H9 (cell line): Measurements from ENCODE around the gene SEMA3F. TPM values are rescaled to one million over a fixed set of nuclear protein-coding genes. Genes with fewer than 3 reads are reported as not detected.

ENCODE experiments used
- DNase-seq: peaks from one replicate; pipeline ENCODE4 v3.0.0-alpha.2; 2017
- H2AFZ ChIP-seq: one replicate; pipeline ENCODE4 v1.6.1; 2013; ENCODE audit warnings: mild to moderate bottlenecking, low read length, control low read depth, moderate library complexity
- H2AK5ac ChIP-seq: 2 replicates; pipeline ENCODE4 v1.6.1; 2013; ENCODE audit warnings: low read length, control low read depth, mixed read lengths; ENCODE audit not compliant: insufficient read length
- H2BK120ac ChIP-seq: one replicate; pipeline ENCODE4 v1.6.1; 2013; ENCODE audit warnings: low read depth, mild to moderate bottlenecking, low read length, control low read depth, inconsistent platforms; ENCODE audit not compliant: poor library complexity, severe bottlenecking
- H2BK12ac ChIP-seq: 2 replicates; pipeline ENCODE4 v1.6.1; 2013; ENCODE audit warnings: low read length, control low read depth, mixed read lengths, low read depth; ENCODE audit not compliant: insufficient read length
- H2BK15ac ChIP-seq: 2 replicates; pipeline ENCODE4 v1.6.1; 2013; ENCODE audit warnings: low read depth, low read length, control low read depth
- H2BK20ac ChIP-seq: one replicate; pipeline ENCODE4 v1.6.1; 2013; ENCODE audit warnings: low read depth, mild to moderate bottlenecking, low read length, control low read depth, inconsistent platforms; ENCODE audit not compliant: poor library complexity, severe bottlenecking
- H2BK5ac ChIP-seq: 2 replicates; pipeline ENCODE4 v1.6.1; 2013; ENCODE audit warnings: low read length, control low read depth, mixed read lengths; ENCODE audit not compliant: insufficient read length
- H3K14ac ChIP-seq: 2 replicates; pipeline ENCODE4 v1.6.1; 2013; ENCODE audit warnings: low read length, control low read depth; ENCODE audit not compliant: insufficient read depth
- H3K18ac ChIP-seq: 2 replicates; pipeline ENCODE4 v1.6.1; 2013; ENCODE audit warnings: low read depth, mild to moderate bottlenecking, mixed read lengths, low read length, control low read depth; ENCODE audit not compliant: insufficient read length
- H3K23ac ChIP-seq: 2 replicates; pipeline ENCODE4 v1.6.1; 2013; ENCODE audit warnings: low read length, control low read depth, mixed read lengths, low read depth; ENCODE audit not compliant: insufficient read length
- H3K23me2 ChIP-seq: 2 replicates; pipeline ENCODE4 v1.6.1; 2013; ENCODE audit warnings: low read depth, mild to moderate bottlenecking, mixed read lengths, low read length, control low read depth; ENCODE audit not compliant: insufficient read length, poor library complexity, severe bottlenecking
- H3K27ac ChIP-seq: 2 replicates; pipeline ENCODE4 v1.5.1; 2013; ENCODE audit warnings: low read length, control low read depth, mixed read lengths, low read depth; ENCODE audit not compliant: insufficient read length
- H3K27me3 ChIP-seq: 2 replicates; pipeline ENCODE4 v1.6.1; 2013; ENCODE audit warnings: low read length, control low read depth, inconsistent platforms; ENCODE audit not compliant: insufficient read depth
- H3K4ac ChIP-seq: 2 replicates; pipeline ENCODE4 v1.6.1; 2013; ENCODE audit warnings: low read depth, mild to moderate bottlenecking, control low read depth, inconsistent platforms, low read length, moderate library complexity
- H3K4me1 ChIP-seq: 2 replicates; pipeline ENCODE4 v1.6.1; 2013; ENCODE audit warnings: low read length, control low read depth, inconsistent platforms; ENCODE audit not compliant: insufficient read depth
- H3K4me2 ChIP-seq: 2 replicates; pipeline ENCODE4 v1.6.1; 2013; ENCODE audit warnings: low read length, control low read depth, mixed read lengths; ENCODE audit not compliant: insufficient read length, insufficient read depth
- H3K56ac ChIP-seq: 2 replicates; pipeline ENCODE4 v1.6.1; 2013; ENCODE audit warnings: low read depth, mild to moderate bottlenecking, mixed read lengths, low read length, control low read depth; ENCODE audit not compliant: insufficient read length
- H3K79me1 ChIP-seq: 2 replicates; pipeline ENCODE4 v1.6.1; 2013; ENCODE audit warnings: low read depth, mild to moderate bottlenecking, moderate library complexity, low read length, control low read depth, inconsistent platforms; ENCODE audit not compliant: insufficient read depth, poor library complexity, severe bottlenecking
- H3K79me2 ChIP-seq: 2 replicates; pipeline ENCODE4 v1.6.1; 2013; ENCODE audit warnings: low read length, control low read depth, inconsistent platforms; ENCODE audit not compliant: insufficient read depth
- H3K9ac ChIP-seq: 2 replicates; pipeline ENCODE4 v1.6.1; 2013; ENCODE audit warnings: low read length, control low read depth, mixed read lengths; ENCODE audit not compliant: insufficient read length; ENCODE audit errors: extremely low read depth
- H3K9me3 ChIP-seq: one replicate; pipeline ENCODE4 v1.6.1; 2013; ENCODE audit warnings: low read depth, low read length, inconsistent platforms; ENCODE audit not compliant: control insufficient read depth
- H3T11ph ChIP-seq: one replicate; pipeline ENCODE4 v1.6.1; 2013; ENCODE audit warnings: mild to moderate bottlenecking, low read length, control low read depth, inconsistent platforms
- H4K20me1 ChIP-seq: one replicate; pipeline ENCODE4 v1.6.1; 2013; ENCODE audit not compliant: control insufficient read depth, insufficient read length, insufficient read depth
- H4K5ac ChIP-seq: 2 replicates; pipeline ENCODE4 v1.6.1; 2013; ENCODE audit warnings: low read depth, mild to moderate bottlenecking, mixed read lengths, low read length, control low read depth; ENCODE audit not compliant: insufficient read length
- H4K8ac ChIP-seq: replicated peaks from 2 replicates; pipeline ENCODE4 v1.6.1; 2013; ENCODE audit warnings: low read length, control low read depth, mixed read lengths, low read depth; ENCODE audit not compliant: insufficient read length
- H4K91ac ChIP-seq: 2 replicates; pipeline ENCODE4 v1.6.1; 2013; ENCODE audit warnings: low read depth, mild to moderate bottlenecking, moderate library complexity, mixed read lengths, low read length, control low read depth; ENCODE audit not compliant: insufficient read length
- H3K27ac Mint-ChIP-seq, 3 experiments: 2 replicates in 2 of 3; 3 replicates in 1 of 3; pipeline ENCODE4 v1.8.0; 2020 to 2021; ENCODE audit warnings: mixed read lengths in 3 of 3, mild to moderate bottlenecking in 1 of 3, moderate library complexity in 1 of 3
- H3K27me3 Mint-ChIP-seq: 2 replicates; pipeline ENCODE4 v1.8.0; 2021; ENCODE audit warnings: low read depth, mild to moderate bottlenecking, moderate library complexity, mixed read lengths
- H3K36me3 Mint-ChIP-seq, 3 experiments: 2 replicates in 2 of 3; 3 replicates in 1 of 3; pipeline ENCODE4 v1.8.0; 2020 to 2021; ENCODE audit warnings: low read depth in 3 of 3, mixed read lengths in 3 of 3; ENCODE audit not compliant: insufficient read depth in 1 of 3
- H3K4me1 Mint-ChIP-seq, 2 experiments: 2 replicates each; pipeline ENCODE4 v1.8.0; 2020; ENCODE audit warnings: mixed read lengths in 2 of 2
- H3K4me3 Mint-ChIP-seq, 2 experiments: 2 replicates in 1 of 2; 3 replicates in 1 of 2; pipeline ENCODE4 v1.8.0; 2020 to 2021; ENCODE audit warnings: mild to moderate bottlenecking in 2 of 2, mixed read lengths in 2 of 2, moderate library complexity in 1 of 2
- H3K9me3 Mint-ChIP-seq, 2 experiments: 2 replicates in 1 of 2; 3 replicates in 1 of 2; pipeline ENCODE4 v1.8.0; 2020; ENCODE audit warnings: mild to moderate bottlenecking in 2 of 2, mixed read lengths in 2 of 2, moderate library complexity in 1 of 2
- CTCF ChIP-seq: fragments of 200-600 bp; sonication (generic); conservative IDR thresholded peaks from 3 replicates; pipeline ENCODE4 v1.8.0; 2021; ENCODE audit warnings: antibody characterized with exemption, mild to moderate bottlenecking
- WGBS: extraction: QIAGEN DNeasy Blood & Tissue Kit; methylation state at CpG from one replicate; pipeline ENCODE4 v1.1.7; 2013; ENCODE audit warnings: missing lambda C conversion rate, low lambda C conversion rate, mixed read lengths; ENCODE audit not compliant: insufficient read length; ENCODE audit errors: extremely low coverage; 5-methylcytosine and 5-hydroxymethylcytosine counted together
- total RNA-seq: library from RNA; stranded (reverse); gene quantifications from 2 replicates; pipeline ENCODE4 v1.2.1, GENCODE V29; 2021

Gene SEMA3F
- total RNA-seq, 1 experiment from 2014 or later: 14.3 TPM

DNA sequence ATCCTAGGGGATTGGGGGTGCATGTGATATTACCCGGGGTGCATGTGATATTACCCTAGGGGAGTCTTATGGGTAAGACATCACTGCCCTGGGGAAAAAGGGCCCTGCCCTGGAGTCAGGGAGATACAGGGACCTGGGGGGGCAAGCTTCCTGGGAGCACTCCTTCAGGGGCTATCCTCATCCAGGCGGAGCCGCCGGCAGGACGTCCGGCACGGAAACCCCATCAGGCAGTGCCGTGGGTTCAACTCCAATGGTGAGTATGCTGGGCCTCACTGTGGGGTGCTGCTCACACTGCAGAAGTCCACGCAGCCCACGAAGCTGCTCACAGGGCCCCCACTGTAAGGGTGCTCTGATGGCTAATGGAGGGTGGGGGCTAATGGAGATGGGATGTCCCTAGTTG is 31.0 kb downstream of the SEMA3F start:
- H3K9me3 Mint-ChIP-seq: no peaks in the 10 kb centered on the region
- no peak for DNase-seq
- H4K8ac ChIP-seq: no peak overlapping the region

More for the DNA sequence above, 31.0 kb downstream of the SEMA3F start:
- H3K27ac Mint-ChIP-seq: no peak overlapping the region
- Histone ChIP-seq H2BK20ac (no peak overlapping the region), H3K56ac (no peak overlapping the region), H3K23ac (no peak overlapping the region), H3K4me2 (no peak overlapping the region), H3K4me1 (no peaks in the 10 kb centered on the region), H2BK120ac (no peak overlapping the region), H3K27ac (no peak overlapping the region), H3K18ac (no peak overlapping the region), H2BK5ac (no peak overlapping the region), H2BK12ac (no peak overlapping the region), H3T11ph (no peak overlapping the region), H2AK5ac (no peak overlapping the region), H3K4ac (no peak overlapping the region), H3K79me1 (no peaks in the 10 kb centered on the region), H3K14ac (no peak overlapping the region), H3K9me3 (no peaks in the 10 kb centered on the region), H2AFZ (no peak overlapping the region), H3K9ac (no peak overlapping the region), H4K5ac (no peak overlapping the region), H3K23me2 (no peaks in the 10 kb centered on the region), H4K20me1 (no peaks in the 10 kb centered on the region), H2BK15ac (no peak overlapping the region), H3K79me2 (no peaks in the 10 kb centered on the region), H4K91ac (no peak overlapping the region), H3K27me3 (no peaks in the 10 kb centered on the region)
- WGBS: no CpG with 5 or more reads among the region's 10 CpGs
- no peak for TF ChIP-seq CTCF
- peaks cover 25 to 29% (median 29%) of the 10 kb centered on the region in 3 experiments for H3K36me3 Mint-ChIP-seq
- no peaks in the 10 kb centered on the region for H3K27me3 Mint-ChIP-seq
- peaks cover 3 to 5% of the 10 kb centered on the region in 2 experiments; a peak in 3 of 4 replicates for H3K4me1 Mint-ChIP-seq
- H3K4me3 Mint-ChIP-seq: no peak overlapping the region
